ENCODE measurements around the gene ZNF628.

The ZNF628 gene

DNA sequence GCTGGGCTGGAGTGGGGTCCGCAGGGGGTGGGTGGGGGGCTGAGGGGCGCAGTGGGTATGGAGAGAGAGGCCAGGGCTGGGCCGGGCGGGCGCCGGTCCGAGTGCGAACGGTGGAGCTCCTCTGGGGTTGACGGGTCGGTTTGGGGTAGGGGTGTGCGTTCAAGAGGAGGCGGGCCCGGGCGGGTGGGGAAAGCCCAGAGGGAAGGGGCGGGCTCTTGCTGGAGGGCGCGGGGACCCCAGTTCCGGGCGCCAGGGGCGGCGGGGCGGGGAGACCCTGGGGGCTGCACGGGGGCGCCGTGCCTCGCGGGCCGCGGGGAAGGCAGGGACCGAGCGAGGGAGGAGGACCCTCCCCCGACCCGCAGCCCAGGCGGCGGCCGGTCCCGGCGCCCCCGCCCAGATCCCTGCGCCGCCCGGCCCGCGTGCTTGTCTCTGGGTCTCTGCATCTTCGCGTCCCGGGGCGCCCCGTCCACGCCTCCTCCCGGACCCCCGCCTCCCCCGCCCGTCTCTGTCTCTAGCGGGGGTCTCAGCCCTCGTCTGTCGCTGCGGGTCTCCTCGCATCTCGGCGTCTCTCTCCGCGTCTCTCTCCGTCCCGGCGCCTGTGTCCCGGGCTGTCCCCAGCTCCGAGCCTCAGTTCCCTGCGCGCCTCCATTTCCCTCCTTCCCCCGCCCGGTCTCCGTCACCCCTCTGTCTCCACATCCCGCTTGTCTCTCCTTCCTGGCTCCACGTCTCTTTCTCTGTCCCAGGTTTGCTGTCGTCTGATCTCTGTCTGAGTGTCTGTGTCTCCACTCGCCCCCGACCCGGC, 25.1 kb upstream of the ZNF628 start:
- no peak for DNase-seq

DNA sequence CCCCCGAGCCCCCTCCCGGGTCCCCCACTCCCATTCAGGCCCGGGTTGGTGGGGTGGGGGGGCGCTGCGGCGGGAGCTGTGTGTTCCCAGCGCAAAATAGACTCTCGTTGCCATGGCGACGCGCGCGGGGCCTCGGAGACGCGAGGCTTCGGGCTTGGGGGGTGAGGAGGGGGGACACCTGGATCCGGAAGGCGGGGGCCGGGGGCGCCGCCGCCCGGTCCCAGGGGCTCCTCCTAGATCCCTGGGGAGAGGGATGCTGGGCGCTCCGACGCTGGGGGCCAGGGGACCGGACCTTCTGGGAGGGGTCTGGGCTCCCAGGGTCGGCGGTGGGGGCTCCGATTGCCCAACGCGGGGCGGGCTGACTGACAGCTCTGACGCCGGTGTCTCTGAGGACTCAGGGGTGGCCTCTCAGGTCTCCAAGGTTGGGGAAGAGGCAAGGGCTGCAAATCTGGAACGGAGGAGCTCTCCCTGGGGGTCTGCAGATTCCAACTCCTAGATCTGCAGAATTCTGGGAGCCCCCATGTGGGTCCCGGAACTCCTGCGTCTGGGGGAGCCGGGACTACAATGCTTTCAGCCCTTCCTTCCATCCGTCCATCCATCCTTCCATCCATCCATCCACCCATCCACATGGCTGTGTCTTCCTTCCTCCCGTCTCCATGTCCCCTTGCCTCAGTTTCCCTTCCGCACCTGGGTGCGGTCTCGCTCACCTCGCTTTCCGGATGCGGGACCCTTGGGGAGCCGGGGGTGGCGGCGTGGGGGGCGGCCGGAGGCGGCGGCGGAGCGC, 24.3 kb upstream of the ZNF628 start:
- DNase-seq = no peak

DNA sequence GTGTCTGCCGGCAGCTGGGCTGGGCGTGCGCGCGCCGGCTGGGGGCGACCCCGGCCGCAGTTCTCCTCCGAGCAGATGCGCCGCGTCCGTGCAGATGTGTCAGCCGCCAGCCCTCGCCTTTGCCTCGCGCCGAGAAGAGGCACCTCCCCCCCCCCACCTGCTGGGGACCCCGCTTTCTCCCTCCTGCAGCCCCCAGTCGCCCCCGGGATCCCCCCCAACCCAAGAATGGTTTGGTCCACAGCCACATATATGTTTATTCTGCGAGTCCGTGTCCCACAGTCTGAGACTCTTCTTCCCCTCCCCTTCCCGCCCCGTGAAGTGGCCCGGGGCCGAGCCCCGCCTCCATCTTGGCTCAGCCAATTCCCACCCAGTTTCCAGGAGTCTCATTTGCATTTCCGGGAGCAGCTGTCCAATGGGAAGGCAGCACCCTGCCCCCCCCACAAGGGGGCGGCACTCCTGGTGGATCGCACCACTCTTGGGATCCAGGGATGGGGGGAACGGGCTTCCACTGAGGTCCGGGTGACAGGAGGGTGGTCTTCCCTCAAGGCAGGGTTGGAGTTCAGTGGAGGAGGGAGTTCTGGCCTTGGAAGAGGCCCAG, 23.6 kb upstream of the ZNF628 start:
- DNase-seq = no peak

DNA sequence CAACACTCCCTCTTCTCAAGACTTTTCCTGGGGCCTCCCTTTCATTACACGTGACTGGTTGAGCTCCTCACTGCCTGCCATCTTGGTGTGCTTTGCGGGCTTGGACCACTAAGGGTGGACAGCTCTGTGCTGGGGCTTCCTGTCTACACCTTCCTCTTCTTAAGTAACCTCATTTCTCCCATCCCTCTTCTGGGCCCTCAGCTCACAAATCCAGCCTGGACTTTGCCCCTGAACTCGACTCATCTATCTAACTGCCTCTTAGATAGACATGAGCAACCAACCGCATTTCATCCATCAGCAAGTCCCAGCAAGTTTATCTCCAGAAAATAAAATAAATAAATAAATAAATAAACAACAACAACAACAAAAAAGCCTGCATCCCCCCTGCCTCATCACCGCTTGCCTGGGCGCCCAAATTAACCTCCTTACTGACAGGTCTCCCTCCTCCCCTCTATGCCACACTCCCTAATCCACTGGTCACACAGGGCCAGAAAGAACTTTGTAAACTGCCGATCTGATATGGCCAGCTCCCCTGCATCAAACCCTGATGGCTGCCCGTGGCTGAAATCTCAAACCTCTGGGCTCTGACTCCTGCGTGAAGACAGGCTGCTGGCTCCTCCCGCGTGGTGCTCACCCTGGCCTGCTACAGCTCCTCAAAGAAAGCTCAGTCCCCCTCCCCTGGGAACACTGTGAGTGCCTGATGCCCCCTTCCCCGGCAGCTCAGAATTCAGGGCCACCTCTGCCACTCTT, 22.7 kb upstream of the ZNF628 start:
- no peak for DNase-seq

DNA sequence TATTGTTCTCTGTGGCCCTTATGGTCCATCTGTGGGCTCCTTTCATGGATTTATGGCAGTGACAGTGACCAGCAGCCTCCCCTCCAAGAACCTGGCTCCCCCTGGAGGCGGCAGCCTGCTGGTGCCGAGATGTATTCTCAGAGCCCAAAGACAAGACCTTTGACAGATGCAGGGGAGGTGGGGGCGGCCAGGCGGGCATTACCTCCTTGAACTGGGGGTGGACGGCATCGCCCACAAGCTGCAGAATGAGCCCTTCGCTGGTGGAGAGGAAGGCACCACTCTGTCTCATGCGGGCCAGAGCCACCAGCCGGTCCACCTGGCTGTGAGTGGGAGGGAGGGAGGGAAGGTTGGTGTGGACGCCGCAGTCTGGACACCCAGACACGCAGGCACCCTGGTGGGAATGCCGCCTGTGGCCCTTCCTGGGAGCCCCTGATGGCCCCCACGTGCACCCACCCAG, 21.6 kb upstream of the ZNF628 start:
- no peak for DNase-seq

DNA sequence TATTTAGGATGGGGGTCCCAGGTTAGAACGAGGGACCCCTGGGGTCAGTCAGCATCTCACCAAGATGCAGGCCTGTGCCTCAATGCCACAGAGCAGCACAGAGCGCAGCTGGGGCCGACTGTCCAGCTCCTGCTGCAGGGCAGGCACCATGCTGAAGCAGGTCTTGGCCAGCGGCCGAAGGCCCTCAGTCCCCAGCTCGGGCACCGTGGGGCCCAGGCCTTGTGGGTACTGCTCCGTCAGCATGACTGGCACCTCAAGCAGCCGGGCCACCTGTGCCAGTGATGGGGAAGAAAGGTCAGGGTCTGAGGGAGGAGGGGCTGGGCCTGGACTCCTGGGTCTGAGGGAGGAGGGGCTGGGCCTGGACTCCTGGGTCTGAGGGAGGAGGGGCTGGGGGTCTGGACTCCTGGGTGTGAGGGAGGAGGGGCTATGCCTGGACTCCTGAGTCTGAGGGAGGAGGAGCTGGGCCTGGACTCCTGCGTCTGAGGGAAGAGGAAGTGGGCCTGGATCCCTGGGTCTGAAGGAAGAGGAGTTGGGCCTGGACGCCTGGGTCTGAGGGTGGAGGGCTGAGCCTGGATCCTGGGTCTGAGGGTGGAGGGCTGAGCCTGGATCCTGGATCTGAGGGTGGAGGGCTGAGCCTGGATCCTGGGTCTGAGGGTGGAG, 20.7 kb upstream of the ZNF628 start:
- DNase-seq = no peak

DNA sequence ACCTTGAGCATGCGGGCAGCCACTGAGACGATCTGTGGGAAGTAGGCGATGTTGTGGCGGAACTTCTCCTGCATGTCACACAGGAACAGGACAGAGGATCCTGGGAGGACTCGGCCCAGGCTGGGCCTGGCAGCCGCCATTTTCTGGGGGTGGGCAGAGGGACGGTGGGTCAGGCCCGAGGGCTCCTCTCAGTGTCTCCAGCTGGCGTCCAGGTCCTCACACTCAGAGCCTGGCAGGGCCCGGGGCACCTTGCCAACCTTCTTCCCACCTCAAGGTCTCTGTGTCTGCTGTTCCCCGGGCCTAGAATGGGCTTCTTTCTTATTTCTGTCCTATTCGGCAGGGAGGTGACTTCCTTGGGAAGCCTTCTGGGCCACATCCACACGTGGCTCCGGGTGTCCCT, 20.1 kb upstream of the ZNF628 start:
- no peak for DNase-seq

DNA sequence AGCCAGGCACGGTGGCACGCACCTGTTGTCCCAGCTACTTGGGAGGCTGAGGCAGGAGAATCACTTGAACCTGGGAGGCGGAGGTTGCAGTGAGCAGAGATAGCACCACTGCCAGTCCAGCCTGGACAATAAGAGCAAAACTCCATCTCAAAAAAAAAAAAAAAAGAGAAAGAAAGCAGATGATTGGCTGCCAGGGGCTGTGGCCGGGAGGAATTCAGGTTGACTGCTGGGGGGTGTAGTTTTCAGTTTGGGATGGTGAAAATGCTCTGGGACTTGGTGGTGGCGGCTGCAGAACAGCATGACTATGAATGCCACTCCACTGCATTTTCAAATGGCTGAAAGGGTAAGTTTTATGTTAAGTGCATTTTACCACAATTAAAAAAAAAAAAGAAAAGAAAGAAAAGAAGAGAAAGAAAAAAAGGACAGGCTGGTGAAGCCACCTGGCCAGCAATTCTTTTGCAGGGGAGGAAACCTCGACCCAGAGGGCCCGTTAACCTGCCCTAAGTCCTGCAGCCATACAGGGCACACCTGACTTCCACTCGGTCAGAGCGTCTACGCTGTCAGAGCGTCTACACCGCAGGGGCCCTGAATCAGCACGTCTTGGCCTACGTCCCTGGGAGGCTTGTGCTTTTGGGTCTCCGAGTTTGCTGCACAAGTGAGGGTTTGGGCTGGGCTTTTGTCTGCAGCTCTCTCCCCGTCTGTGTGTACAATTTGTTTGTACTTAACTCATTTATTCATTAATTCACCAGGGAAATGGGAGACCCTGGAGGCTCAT, 18.5 kb upstream of the ZNF628 start:
- no peak for DNase-seq

DNA sequence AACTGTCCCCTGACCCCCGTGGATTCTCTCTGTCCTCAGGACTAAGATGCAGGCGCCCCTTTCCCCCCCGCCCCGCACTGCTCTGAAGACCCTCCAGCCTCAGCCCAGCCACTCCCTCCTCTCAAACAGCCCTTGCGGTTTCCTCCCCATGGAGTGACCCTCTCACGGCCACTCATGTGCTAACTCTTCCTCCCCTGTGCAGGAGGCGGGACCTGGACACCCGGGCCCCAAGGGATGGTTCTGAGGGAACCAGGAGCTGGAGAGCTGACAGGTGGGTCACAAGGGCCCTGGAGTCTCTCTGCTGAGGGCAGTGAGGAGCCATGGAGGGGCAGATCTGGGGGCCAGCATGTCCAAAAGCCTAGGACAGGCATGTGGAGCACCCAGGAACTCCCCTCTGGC, 16.9 kb upstream of the ZNF628 start:
- DNase-seq = no peak

DNA sequence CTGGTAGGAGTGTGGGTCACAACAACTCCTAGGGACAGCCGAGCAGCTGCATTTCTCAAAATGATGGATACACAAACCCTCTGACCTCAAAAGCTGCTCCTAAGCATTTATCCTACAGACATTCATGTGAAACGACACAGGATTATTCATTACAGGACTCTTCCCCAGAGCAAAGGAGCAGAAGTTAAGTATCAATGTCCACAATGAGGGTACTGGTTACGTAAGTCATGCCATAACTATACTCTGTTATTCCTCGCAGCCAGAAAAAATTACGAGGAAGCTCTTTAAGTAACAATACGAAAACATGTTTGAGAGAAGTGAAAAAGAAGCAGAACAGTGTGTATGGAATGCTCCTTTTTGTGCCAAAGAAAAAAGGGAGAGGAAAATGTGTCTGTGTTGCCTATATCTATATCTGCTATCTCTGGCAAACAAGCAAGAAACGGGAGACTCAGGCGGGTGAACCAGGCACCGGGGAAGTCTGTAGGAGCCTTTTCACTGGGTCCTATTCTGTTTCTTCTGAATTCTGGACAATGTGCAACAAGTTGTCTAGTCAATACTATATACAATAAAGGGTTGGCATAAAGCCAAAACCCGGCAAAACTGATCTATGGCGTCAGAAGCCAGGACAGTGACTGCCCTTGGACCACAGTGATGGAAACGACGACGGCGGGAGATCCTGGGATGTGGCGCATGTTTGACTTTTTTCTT, 16.3 kb upstream of the ZNF628 start:
- no peak for DNase-seq

DNA sequence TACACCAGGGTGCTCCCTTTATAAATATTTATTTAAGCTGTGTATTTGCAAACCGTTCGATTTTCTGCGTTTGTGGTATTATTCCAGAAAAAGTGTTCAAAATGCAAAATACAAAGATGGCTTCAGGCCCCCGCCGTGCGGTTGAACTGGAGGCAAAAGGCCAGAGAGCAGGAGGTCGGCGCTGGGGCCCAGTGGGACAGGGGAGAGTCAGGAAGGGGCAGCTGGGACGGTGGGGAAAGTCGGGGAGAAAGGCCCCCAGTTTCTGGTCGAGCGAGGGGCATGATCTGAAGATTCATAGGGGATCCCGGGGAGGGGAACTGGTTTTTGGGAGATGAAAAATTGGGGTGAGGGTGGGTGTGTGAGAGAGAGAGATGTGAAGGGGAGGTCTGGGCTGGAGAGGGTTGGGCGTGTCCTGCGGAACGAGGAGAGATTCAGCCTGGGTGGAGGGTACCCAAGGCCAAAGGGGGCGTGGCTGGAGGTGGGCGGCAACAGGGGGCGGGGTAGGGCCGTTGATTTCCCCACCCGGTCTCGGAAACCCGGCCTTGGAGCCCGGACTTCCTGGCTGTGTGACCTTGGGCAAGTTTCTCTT, 15.7 kb upstream of the ZNF628 start:
- no peak for DNase-seq

DNA sequence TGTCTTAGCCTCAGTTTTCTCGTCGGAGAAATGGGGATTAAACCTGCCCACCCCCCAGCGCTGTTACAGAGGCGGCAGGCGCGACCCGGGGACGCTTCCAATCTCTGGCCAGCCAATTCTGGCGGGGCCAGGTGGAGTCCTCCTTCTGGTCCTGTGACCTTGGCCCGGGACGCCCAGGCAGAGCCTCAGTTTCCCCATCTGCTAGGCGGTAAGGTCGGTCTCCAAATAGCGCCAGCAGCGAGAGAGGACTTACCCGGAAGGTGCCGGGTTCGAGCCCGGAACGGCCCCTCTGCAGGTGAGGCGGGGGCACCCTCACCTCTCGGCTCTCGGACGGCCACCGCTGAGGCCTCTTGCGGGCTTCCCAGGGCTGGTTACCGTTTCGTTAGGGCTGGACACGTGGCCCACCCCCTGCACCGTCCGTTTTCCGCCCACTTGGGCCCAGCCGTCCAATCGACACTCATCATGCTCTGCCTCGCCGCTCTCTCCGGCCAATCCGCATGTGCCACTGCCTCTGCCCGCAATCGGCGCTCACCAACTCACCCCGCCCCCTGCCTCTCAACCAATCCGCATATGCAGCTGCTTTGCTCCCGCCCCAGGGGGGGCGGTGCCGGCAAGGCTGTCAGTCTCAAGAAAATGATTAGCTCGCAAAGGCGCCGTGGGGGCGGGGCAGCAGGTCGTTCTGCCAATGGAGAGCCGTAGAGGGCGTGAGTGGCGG, 15.0 kb upstream of the ZNF628 start, which contains the start of gene ISOC2:
Gene ISOC2 (minus strand): TSS at position 384 of the 715 bp plus-strand sequence. CDS start 5,156 bp downstream, outside the sequence.
- DNase-seq = peak; percentile 99

DNA sequence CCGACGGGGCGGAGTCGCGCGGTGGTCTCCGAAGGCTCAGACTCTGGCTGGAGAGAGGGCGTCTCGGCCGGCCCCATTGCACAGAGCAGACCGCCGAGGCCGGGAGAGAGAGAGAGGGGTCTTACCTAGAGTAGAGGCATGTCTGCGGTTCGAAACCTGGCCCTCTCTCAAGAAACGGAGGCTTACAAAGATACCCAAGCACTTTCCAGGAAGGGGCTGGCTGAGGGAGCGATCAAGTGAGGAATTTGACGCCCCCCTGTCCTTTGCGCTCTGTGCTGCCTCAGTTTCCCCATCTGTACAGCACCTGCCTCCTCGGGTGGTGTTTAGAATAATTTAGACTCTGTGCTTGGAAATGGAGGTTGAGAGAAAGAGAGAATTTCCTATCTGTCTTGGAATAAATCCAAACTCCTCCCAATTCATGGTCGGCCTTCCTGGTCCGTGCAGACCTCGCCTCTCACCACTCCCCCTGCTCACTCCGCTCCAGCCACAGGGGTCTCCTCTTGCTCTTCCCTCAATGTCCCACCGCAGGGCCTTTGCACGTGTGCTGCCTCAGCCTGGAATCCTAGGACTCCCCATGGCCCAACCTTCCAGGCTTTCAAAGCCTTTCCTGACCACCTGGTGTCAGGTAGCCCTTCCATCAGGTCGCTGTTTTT, 14.3 kb upstream of the ZNF628 start:
- DNase-seq = no peak

DNA sequence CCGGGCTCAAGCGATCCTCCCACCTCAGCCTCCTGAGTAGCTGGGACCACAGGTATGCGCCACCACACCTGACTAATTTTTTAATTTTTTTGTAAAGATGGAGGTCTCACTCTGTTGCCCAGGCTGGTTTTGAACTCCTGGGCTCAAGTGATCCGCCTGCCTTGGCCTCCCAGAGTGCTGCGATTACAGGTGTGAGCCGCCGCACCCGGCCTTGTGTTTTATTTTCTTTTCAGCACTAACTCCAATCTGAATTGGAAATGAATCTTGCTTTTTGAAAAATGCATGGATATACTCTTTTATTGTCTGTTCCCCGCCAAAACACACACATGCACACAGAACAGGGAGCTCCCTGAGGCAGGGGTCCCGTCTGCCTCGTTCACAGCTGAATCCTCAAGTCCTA, 13.7 kb upstream of the ZNF628 start:
- no peak for DNase-seq

DNA sequence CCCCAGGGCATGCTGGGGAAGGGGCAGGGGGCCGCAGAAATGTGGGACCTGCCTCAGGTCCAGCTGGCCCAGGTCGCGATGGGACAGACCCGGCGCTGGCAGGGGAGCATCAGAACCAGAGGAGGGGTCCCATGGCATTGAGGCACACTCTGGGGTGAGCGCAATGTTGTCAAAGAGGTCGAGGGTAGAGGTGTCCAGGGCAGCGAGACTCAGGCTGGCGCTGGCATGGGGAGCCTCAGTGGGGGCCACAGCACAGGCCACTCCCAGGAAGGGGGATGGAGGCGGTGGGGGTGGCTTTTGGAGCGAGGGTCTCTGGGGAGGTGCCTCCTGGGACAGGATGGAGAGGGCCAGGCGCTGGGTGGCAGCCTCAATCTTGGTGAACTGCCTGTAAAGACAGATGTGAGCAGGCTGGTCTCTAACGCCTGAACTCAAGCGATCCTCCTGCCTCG, 12.8 kb upstream of the ZNF628 start:
- DNase-seq = no peak

DNA sequence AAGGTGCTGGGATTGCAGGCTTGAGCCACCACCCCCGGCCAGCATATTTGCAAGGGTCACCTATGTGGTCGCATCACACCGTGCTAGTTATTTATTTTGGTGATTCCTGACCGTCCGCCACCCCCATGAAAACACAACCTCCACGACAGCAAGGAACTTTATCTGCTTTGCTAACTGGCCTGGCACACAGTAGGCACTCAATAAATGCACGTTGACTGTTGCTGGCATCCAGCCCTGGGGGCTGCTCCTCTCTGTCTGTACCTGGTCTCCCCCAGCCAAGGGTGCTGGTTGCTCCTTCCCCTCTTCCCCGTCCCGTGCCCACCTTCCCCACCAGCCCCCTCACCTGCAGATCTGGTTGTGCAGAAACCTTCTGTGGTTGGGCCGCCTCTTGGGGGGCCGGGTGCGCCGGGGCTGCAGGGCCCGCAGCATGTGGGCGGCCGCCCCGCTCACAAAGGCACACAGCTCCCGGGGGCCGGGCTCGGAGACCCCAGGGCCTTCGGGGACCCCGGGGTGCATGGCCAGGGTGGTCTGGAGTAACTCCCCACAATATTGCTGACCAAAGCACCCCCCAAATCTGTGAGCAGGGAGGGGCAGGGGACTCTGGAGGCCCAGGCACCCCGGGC, 12.3 kb upstream of the ZNF628 start:
- no peak for DNase-seq

DNA sequence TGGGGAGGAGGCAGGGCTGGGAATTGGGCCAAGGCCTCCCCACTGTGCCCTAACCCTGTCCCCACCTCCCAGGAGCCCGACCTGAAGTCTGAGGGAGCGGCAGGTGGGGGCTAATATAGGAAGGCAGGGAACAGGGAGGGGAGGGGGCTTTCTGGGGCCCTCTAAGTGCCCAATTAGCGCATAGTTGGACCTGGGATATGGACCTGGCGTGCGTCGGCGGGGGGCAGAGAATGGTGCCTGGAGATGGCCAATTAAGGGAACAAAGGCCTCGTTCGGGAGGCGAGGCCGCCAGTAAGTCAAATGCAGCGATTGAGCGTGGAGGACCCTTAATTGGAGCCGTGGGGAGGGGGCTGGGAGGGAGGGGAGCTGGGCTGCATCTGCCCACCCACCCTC, 11.8 kb upstream of the ZNF628 start, which contains the start of gene C19orf85:
Gene C19orf85 (minus strand): TSS at position 90 of the 393 bp plus-strand sequence. CDS start 197 bp downstream, outside the sequence.
- DNase-seq = no peak

DNA sequence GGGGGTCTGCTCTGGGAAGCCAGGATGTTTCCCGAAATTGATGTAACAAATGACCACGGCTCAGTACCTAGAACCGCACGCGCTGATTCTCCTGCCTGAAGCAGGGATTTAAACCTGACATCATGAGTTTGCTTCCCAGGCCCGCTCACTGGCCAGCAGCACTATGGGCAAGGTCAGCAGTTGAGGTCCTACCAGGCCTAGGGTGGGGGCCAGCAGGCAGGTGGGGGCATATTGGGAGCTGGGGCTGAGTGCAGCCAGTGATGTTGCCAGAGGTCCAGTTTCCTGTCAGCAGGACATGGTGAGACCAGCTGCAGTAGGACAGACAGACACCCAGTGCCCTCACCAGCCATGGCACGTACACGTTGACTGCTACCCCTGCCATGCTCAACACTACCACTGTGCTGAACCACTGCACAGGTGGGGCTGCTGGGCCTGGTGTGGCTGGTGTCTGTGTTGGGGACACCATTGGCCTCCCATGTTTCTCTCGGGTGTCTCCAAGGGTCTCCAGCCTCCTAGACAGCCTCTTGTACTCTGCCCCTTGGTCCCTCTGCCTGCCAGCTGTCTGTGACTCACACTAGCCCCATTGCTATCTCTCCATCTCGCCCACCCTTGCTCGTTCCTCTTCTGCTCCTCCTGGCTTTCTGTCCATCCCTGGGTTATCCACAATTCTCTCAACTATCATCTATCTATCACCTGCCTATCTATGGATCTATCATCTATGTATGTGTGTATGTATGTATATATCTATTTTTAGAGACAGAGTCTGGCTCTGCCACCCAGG, 10.8 kb upstream of the ZNF628 start:
- DNase-seq = no peak
